K562 (cell line): ENCODE data around the gene RBM45. TPM values are rescaled to one million over a fixed set of nuclear protein-coding genes. Genes with fewer than 3 reads are reported as not detected.

ENCODE experiments used
- ARHGAP35 ChIP-seq: fragments of 450-650 bp; IDR thresholded peaks from 2 replicates; pipeline ENCODE4 v1.6.1; 2018; ENCODE audit not compliant: partially characterized antibody
- ARID2 ChIP-seq: fragments of 450-650 bp; IDR thresholded peaks from 2 replicates; pipeline ENCODE4 v1.6.1; 2017; ENCODE audit warnings: antibody characterized with exemption, mild to moderate bottlenecking
- ATF3 ChIP-seq, 2 experiments: fragments of 450-650 bp in 1 of 2; sonication (generic) in 1 of 2; formaldehyde crosslinking in 1 of 2; IDR thresholded peaks in 1 of 2; conservative IDR thresholded peaks in 1 of 2; 2 replicates each; pipeline versions ENCODE4 v1.6.1 to v1.8.1; 2016 to 2023; ENCODE audit warnings: mild to moderate bottlenecking in 2 of 2, moderate library complexity in 2 of 2, inconsistent platforms in 1 of 2, missing genetic modification reagents in 1 of 2
- ATF7 ChIP-seq: fragments of 450-650 bp; IDR thresholded peaks from 2 replicates; pipeline ENCODE4 v1.7.1; 2014; ENCODE audit warnings: mild to moderate bottlenecking, moderate library complexity
- CHAMP1 ChIP-seq: fragments of 450-650 bp; IDR thresholded peaks from 2 replicates; pipeline ENCODE4 v1.6.1; 2016; ENCODE audit warnings: mild to moderate bottlenecking
- ELF2 ChIP-seq: fragments of 250-450 bp; sonication (Bioruptor Pico); IDR thresholded peaks from 2 replicates; pipeline ENCODE4 v1.5.0; 2021; ENCODE audit warnings: mild to moderate bottlenecking
- HES1 ChIP-seq: fragments of 450-650 bp; IDR thresholded peaks from 2 replicates; pipeline ENCODE4 v1.6.1; 2016; ENCODE audit warnings: low read depth, mild to moderate bottlenecking, moderate library complexity
- HMG20A ChIP-seq: fragments of 450-650 bp; formaldehyde crosslinking; conservative IDR thresholded peaks from 2 replicates; pipeline ENCODE4 v1.4.0; 2020; ENCODE audit warnings: mild to moderate bottlenecking, mixed read lengths
- KAT7 ChIP-seq: sonication (generic); formaldehyde crosslinking; IDR thresholded peaks from 2 replicates; pipeline ENCODE4 v1.8.0; 2022; ENCODE audit warnings: missing genetic modification reagents, mild to moderate bottlenecking, borderline replicate concordance
- LARP7 ChIP-seq: fragments of 450-650 bp; IDR thresholded peaks from 2 replicates; pipeline ENCODE4 v1.6.1; 2016
- MCM3 ChIP-seq: fragments of 450-650 bp; IDR thresholded peaks from 2 replicates; pipeline ENCODE4 v1.6.1; 2016
- MEF2D ChIP-seq: conservative IDR thresholded peaks from 2 replicates; pipeline ENCODE4 v1.6.1; 2016; ENCODE audit warnings: low read depth, missing genetic modification characterization, missing compliant biosample characterization
- NELFE ChIP-seq: IDR thresholded peaks from 2 replicates; pipeline ENCODE4 v1.6.1; 2011; ENCODE audit warnings: mild to moderate bottlenecking; ENCODE audit not compliant: insufficient read depth, insufficient read length
- NEUROD1 ChIP-seq: fragments of 150-350 bp; IDR thresholded peaks from 2 replicates; pipeline ENCODE4 v1.6.1; 2014; ENCODE audit warnings: borderline replicate concordance, low read length, low read depth; ENCODE audit not compliant: partially characterized antibody
- NR4A1 ChIP-seq, 2 experiments: fragments of 250-450 bp in 1 of 2; fragments of 450-650 bp in 1 of 2; sonication (Bioruptor Pico) in 1 of 2; IDR thresholded peaks; 2 replicates each; pipeline versions ENCODE4 v1.4.0 to v1.6.1; 2016 to 2020; ENCODE audit warnings: mild to moderate bottlenecking in 2 of 2, missing compliant biosample characterization in 1 of 2, missing genetic modification characterization in 1 of 2, moderate library complexity in 1 of 2
- POLR2H ChIP-seq: IDR thresholded peaks from 2 replicates; pipeline ENCODE4 v1.6.1; 2016; ENCODE audit warnings: missing genetic modification characterization, low read depth, mild to moderate bottlenecking, control low read depth, missing compliant biosample characterization, moderate library complexity
- RNF2 ChIP-seq: sonication (generic); IDR thresholded peaks from 2 replicates; pipeline ENCODE4 v1.6.1; 2016
- SMAD4 ChIP-seq: fragments of 250-450 bp; sonication (Bioruptor Pico); conservative IDR thresholded peaks from 2 replicates; pipeline ENCODE4 v1.8.0; 2021; ENCODE audit warnings: inconsistent platforms, mild to moderate bottlenecking, moderate library complexity
- SMARCE1 ChIP-seq: fragments of 450-650 bp; IDR thresholded peaks from 2 replicates; pipeline ENCODE4 v1.7.1; 2016; ENCODE audit warnings: mild to moderate bottlenecking
- ZFP1 ChIP-seq: fragments of 450-650 bp; formaldehyde crosslinking; IDR thresholded peaks from 2 replicates; pipeline ENCODE4 v1.4.0; 2020; ENCODE audit warnings: mild to moderate bottlenecking, mixed read lengths
- ZNF324 ChIP-seq: fragments of 250-450 bp; sonication (Bioruptor Pico); IDR thresholded peaks from 2 replicates; pipeline ENCODE4 v1.4.0; 2020; ENCODE audit warnings: mild to moderate bottlenecking
- ZNF584 ChIP-seq: fragments of 200-800 bp; sonication (Bioruptor generic); IDR thresholded peaks from 2 replicates; pipeline ENCODE4 v1.6.1; 2016; ENCODE audit warnings: low read depth, mild to moderate bottlenecking, missing genetic modification characterization, missing compliant biosample characterization
- ZNF668 ChIP-seq: fragments of 250-450 bp; sonication (Bioruptor Pico); IDR thresholded peaks from 2 replicates; pipeline ENCODE4 v1.8.0; 2022; ENCODE audit warnings: mild to moderate bottlenecking, inconsistent platforms
- ZNF778 ChIP-seq: fragments of 450-650 bp; formaldehyde crosslinking; IDR thresholded peaks from 2 replicates; pipeline ENCODE4 v1.4.0; 2020; ENCODE audit warnings: mild to moderate bottlenecking, moderate library complexity
- polyA plus RNA-seq, 8 experiments: library from polyadenylated mRNA; depleted of rRNA in 4 of 8; stranded (reverse) in 5 of 8; unstranded in 3 of 8; fragments of >200 nt; fragmentation: Nextera tagmentation in 2 of 8; fragmentation: Illumina TruSeq in 1 of 8; extraction: Ambion mirVana in 2 of 8; extraction: Trizol in 1 of 8; gene quantifications; 2 replicates each; pipeline versions ENCODE4 v1.2.1 to v1.2.3, GENCODE V29; 2011 to 2014; ENCODE audit warnings: inconsistent platforms in 1 of 8, missing spikeins in 1 of 8
- total RNA-seq, 7 experiments: library from RNA; depleted of rRNA in 6 of 7; stranded (reverse); fragments of >200 nt in 6 of 7; fragmentation: Illumina TruSeq in 2 of 7; extraction: Trizol in 2 of 7; gene quantifications; 2 replicates each; pipeline versions ENCODE4 v1.2.1 to v1.2.3, GENCODE V29; 2011 to 2021; ENCODE audit warnings: low replicate concordance in 1 of 7
- TF ChIP-seq, protein P1 (sequence below): fragments of 250-450 bp; sonication (Bioruptor Pico); IDR thresholded peaks from 2 replicates; pipeline ENCODE4 v1.6.1; 2021; ENCODE audit warnings: mild to moderate bottlenecking
- TF ChIP-seq, protein P2 (sequence below): fragments of 250-450 bp; sonication (Bioruptor Pico); IDR thresholded peaks from 2 replicates; pipeline ENCODE4 v1.4.0; 2020

Gene RBM45
- total and polyA plus RNA-seq, 9 of the 15 experiments (the other 6 are each of a cell fraction or from before 2014, with no cell fraction given): 6.7 to 22.0 (median 15.0) TPM

GRCh38 chr2:178075006-178075326, 37.3 kb upstream of the RBM45 start (continued):
- no peak for TF ChIP-seq NR4A1 (CRISPR knock-in tag; IDR thresholded peaks at IDR 0.05)
- TF ChIP-seq NR4A1 (tag; IDR thresholded peaks at IDR 0.05): no peak
- no peak for TF ChIP-seq ZNF778 (CRISPR knock-in tag)
- TF ChIP-seq HES1: no peak
- TF ChIP-seq ZNF584: no peak
- TF ChIP-seq ZNF324: 0 out of 2 replicates have a peak, but pooled peaks have one; percentile 53
- TF ChIP-seq, protein P1, sequence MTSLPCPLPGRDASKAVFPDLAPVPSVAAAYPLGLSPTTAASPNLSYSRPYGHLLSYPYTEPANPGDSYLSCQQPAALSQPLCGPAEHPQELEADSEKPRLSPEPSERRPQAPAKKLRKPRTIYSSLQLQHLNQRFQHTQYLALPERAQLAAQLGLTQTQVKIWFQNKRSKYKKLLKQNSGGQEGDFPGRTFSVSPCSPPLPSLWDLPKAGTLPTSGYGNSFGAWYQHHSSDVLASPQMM: no peak
- TF ChIP-seq ZNF668 (CRISPR knock-in tag): no peak
- TF ChIP-seq ELF2: no peak
- TF ChIP-seq ZFP1 (CRISPR knock-in tag): 0 out of 2 replicates have a peak, but pooled peaks have one; percentile 6
- TF ChIP-seq MCM3: no peak
- peak; percentile 96; the same call in 1 of the 2 replicates for TF ChIP-seq SMARCE1
- no peak for TF ChIP-seq POLR2H (tag)
- TF ChIP-seq ATF7: 0 out of 2 replicates have a peak, but pooled peaks have one; percentile 3
- TF ChIP-seq RNF2: no peak
- TF ChIP-seq ATF3 (IDR thresholded peaks at IDR 0.05): peak; percentile 32
- TF ChIP-seq ATF3 (CRISPR knock-in tag; conservative IDR thresholded peaks at IDR 0.05): no peak
- TF ChIP-seq, protein P2, sequence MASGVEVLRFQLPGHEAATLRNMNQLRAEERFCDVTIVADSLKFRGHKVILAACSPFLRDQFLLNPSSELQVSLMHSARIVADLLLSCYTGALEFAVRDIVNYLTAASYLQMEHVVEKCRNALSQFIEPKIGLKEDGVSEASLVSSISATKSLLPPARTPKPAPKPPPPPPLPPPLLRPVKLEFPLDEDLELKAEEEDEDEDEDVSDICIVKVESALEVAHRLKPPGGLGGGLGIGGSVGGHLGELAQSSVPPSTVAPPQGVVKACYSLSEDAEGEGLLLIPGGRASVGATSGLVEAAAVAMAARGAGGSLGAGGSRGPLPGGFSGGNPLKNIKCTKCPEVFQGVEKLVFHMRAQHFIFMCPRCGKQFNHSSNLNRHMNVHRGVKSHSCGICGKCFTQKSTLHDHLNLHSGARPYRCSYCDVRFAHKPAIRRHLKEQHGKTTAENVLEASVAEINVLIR (CRISPR knock-in tag): 0 out of 2 replicates have a peak, but pooled peaks have one; percentile 13
- TF ChIP-seq CHAMP1: no peak
- TF ChIP-seq LARP7: no peak
- TF ChIP-seq HMG20A: no peak
- no peak for TF ChIP-seq ARHGAP35
- TF ChIP-seq KAT7 (CRISPR knock-in tag): no peak
- TF ChIP-seq NELFE: no peak
- TF ChIP-seq SMAD4 (CRISPR knock-in tag): no peak
- TF ChIP-seq NEUROD1: peak; percentile 35
- TF ChIP-seq ARID2: no peak
- no peak for TF ChIP-seq MEF2D
